ENCODE data around the gene CNOT10. TPM values are rescaled to one million over a fixed set of nuclear protein-coding genes. Genes with fewer than 3 reads are reported as not detected.

The CNOT10 gene
- total RNA-seq, 2 experiments from 2014 or later = 70.1 to 74.0 TPM

DNA sequence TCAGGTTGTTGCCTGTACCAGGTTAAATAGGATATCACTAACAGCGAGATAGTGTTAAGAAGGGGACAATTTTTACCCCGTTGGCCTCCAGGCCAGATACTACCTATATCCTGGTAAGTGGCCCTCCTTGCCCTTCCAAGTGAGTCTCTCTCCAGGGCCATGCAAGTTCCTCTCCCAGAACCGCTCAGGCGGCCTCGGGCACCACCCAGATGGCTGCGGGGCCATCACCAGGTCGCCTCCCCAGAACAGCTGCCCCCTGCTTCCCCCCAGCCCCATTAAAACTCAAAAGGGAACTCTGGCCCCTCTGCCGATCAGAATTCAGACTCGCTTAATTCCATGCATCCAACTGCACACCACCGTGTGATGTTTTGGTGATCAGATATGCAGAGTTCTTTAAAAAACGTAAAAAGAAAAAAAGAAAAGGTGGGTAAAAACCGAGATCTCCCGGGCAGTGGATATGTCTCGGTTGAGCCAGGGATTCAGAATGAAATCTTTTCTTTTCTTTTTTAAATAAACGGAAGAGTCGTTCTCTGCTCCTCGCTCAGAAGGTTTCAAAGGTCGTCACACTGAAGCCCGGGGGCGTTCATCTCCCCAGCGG is 131.0 kb downstream of the CNOT10 start:
- Mint-ChIP-seq H3K27me3 (peaks cover 66% of the 10 kb centered on the region), H3K4me1 (peaks cover 17% of the 10 kb centered on the region), H3K9me3 (no peaks in the 10 kb centered on the region), H3K4me3 (peak overlapping the region; percentile 71), H3K27ac (no peak overlapping the region), H3K36me3 (no peaks in the 10 kb centered on the region)
- DNase-seq = no peak

- no peaks in the 10 kb centered on the region for H3K36me3 Mint-ChIP-seq
Observed at GRCh38 chr3:32816439-32817256, 131.7 kb downstream of the CNOT10 start.

DNA sequence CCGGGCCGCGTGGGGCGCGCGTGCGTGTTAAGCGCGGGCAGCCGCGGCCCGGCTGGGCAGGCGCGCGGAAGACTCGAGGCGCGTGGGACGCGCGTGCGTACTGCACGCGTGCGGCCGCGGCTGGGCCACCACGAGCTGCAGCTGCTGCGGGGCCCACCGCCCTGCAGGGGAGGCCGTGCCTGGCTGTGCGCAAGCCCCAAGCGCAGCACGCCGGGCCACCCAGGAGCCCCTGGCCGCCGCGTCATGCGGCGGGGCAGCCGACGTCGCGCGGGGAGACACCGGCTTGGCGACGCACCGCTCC is 132.2 kb downstream of the CNOT10 start:
- Mint-ChIP-seq H3K4me3 (peak overlapping the region; percentile 71), H3K4me1 (peaks cover 17% of the 10 kb centered on the region), H3K27ac (no peak overlapping the region), H3K9me3 (no peaks in the 10 kb centered on the region), H3K27me3 (peaks cover 71% of the 10 kb centered on the region), H3K36me3 (no peaks in the 10 kb centered on the region)
- no peak for DNase-seq

More at GRCh38 chr3:32816439-32817256, 131.7 kb downstream of the CNOT10 start:
- Mint-ChIP-seq H3K4me3 (peak overlapping the region; percentile 71), H3K9me3 (no peaks in the 10 kb centered on the region), H3K27ac (no peak overlapping the region), H3K4me1 (peaks cover 17% of the 10 kb centered on the region), H3K27me3 (peaks cover 68% of the 10 kb centered on the region)
- peak; percentile 35 for DNase-seq

- Mint-ChIP-seq H3K4me3 (peak within 1 kb of the TSS; percentile 71), H3K27ac (no peak within 1 kb of the TSS), H3K36me3 (no peaks in the 10 kb centered on the region), H3K9me3 (no peaks in the 10 kb centered on the region), H3K27me3 (peaks cover 74% of the 10 kb centered on the region), H3K4me1 (peaks cover 17% of the 10 kb centered on the region)
- DNase-seq = no peak
Observed at GRCh38 chr3:32817558-32818228, 132.7 kb downstream of the CNOT10 start, which contains the start of gene TRIM71. Gene TRIM71 (plus strand): TSS chr3:32817997. CDS start chr3:32818081, 84 bp downstream.

DNA sequence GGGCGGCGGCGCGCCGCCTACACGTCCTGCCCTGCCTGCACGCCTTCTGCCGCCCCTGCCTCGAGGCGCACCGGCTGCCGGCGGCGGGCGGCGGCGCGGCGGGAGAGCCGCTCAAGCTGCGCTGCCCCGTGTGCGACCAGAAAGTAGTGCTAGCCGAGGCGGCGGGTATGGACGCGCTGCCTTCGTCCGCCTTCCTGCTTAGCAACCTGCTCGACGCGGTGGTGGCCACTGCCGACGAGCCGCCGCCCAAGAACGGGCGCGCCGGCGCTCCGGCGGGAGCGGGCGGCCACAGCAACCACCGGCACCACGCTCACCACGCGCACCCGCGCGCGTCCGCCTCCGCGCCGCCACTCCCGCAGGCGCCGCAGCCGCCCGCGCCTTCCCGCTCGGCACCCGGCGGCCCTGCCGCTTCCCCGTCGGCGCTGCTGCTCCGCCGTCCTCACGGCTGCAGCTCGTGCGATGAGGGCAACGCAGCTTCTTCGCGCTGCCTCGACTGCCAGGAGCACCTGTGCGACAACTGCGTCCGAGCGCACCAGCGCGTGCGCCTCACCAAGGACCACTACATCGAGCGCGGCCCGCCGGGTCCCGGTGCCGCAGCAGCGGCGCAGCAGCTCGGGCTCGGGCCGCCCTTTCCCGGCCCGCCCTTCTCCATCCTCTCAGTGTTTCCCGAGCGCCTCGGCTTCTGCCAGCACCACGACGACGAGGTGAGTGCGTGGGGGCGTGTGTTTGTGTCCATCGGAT is 133.4 kb downstream of the CNOT10 start:
- H3K27me3 Mint-ChIP-seq = peaks cover 77% of the 10 kb centered on the region
- DNase-seq = peak; percentile 26
- H3K4me1 Mint-ChIP-seq = peaks cover 17% of the 10 kb centered on the region
- no peaks in the 10 kb centered on the region for H3K36me3 Mint-ChIP-seq
- no peaks in the 10 kb centered on the region for H3K9me3 Mint-ChIP-seq
- peak overlapping the region; percentile 29 for H3K4me3 Mint-ChIP-seq
- H3K27ac Mint-ChIP-seq = no peak overlapping the region

DNA sequence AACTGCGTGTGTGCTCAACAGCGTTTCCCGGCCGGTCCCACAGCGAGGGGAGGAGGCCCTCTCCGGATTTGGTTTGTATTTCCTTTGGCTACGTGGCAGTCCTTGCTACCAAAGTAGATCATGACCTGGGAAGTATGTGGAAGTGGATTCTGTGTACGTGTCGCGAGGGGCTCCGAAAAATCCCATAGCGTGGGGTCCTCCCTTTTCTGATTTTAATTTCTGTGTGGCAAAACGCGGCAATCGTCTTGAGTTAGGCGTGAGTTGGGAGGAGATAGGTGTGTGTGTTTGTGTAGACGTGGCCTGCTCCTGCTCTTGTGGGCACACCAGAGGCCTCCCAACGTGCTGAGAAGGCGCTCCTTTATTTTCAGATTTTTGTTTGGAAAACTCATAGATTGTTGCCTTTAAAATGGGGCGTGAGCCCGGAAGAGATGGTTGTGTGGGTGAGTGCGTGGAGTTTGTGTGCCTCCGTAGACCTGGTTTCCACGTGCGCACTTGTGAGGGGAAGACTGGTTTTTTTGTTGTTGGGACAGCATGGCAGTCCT is 134.1 kb downstream of the CNOT10 start:
- Mint-ChIP-seq H3K27ac (no peak overlapping the region), H3K4me3 (peak overlapping the region; percentile 7), H3K9me3 (no peaks in the 10 kb centered on the region), H3K36me3 (no peaks in the 10 kb centered on the region), H3K27me3 (peaks cover 79% of the 10 kb centered on the region), H3K4me1 (peaks cover 17% of the 10 kb centered on the region)
- no peak for DNase-seq

DNA sequence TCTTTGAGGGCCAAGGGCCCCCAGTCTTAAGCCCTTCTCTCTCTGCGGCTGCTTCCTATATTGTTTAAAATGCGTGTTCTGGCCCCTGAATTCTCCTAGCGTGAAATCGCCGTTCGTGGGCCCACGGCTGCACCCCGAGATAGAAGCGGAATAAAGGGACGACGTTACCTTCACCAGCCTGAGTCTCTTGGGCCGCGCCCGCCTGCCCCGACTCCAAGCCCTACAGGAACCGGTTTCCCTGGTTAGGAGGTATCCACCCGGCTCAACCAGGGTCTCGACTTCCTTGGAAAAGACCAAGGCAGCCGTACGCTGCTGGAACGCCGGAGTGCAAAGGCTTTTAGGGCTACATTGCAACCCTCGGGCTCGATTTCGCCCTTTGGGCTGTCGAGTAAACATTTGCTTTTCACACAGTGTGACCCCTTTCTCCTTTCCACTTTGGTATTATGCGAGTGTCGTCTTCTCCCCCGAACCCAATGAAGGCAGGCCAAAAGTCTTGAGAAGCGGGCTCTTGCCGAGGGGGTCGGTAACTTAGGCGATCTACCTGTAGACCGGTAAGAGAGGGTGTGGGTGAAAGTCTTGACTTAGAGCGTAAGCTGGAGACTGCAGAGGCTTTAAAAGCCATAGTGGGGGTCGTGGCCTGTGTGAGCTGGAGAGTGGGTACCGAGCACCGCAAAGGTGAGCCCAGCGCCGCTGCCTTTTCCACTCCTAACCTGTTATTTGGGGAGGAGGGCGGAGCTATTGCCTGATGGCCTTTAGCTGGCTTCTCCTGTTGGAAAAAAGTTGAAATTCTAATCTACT is 134.8 kb downstream of the CNOT10 start:
- Mint-ChIP-seq H3K36me3 (no peaks in the 10 kb centered on the region), H3K4me1 (peaks cover 11% of the 10 kb centered on the region), H3K27ac (no peak overlapping the region), H3K4me3 (no peak overlapping the region), H3K9me3 (no peaks in the 10 kb centered on the region), H3K27me3 (peaks cover 76% of the 10 kb centered on the region)
- DNase-seq = no peak

GRCh38 chr3:32820430-32820829 is 135.4 kb downstream of the CNOT10 start:
- Mint-ChIP-seq H3K27ac (no peak overlapping the region), H3K4me1 (peaks cover 9% of the 10 kb centered on the region), H3K27me3 (peaks cover 73% of the 10 kb centered on the region), H3K9me3 (no peaks in the 10 kb centered on the region), H3K36me3 (no peaks in the 10 kb centered on the region), H3K4me3 (no peak overlapping the region)
- DNase-seq = no peak

- Mint-ChIP-seq H3K36me3 (no peaks in the 10 kb centered on the region), H3K9me3 (no peaks in the 10 kb centered on the region), H3K27me3 (peaks cover 66% of the 10 kb centered on the region), H3K27ac (no peak overlapping the region), H3K4me1 (peaks cover 4% of the 10 kb centered on the region), H3K4me3 (no peak overlapping the region)
- DNase-seq = no peak
Observed at GRCh38 chr3:32820971-32821685, 136.1 kb downstream of the CNOT10 start.

- Mint-ChIP-seq H3K4me3 (no peak overlapping the region), H3K9me3 (no peaks in the 10 kb centered on the region), H3K27ac (no peak overlapping the region), H3K36me3 (no peaks in the 10 kb centered on the region), H3K4me1 (peaks cover 3% of the 10 kb centered on the region), H3K27me3 (peaks cover 60% of the 10 kb centered on the region)
- no peak for DNase-seq
Observed at GRCh38 chr3:32821686-32822296, 136.8 kb downstream of the CNOT10 start.

DNA sequence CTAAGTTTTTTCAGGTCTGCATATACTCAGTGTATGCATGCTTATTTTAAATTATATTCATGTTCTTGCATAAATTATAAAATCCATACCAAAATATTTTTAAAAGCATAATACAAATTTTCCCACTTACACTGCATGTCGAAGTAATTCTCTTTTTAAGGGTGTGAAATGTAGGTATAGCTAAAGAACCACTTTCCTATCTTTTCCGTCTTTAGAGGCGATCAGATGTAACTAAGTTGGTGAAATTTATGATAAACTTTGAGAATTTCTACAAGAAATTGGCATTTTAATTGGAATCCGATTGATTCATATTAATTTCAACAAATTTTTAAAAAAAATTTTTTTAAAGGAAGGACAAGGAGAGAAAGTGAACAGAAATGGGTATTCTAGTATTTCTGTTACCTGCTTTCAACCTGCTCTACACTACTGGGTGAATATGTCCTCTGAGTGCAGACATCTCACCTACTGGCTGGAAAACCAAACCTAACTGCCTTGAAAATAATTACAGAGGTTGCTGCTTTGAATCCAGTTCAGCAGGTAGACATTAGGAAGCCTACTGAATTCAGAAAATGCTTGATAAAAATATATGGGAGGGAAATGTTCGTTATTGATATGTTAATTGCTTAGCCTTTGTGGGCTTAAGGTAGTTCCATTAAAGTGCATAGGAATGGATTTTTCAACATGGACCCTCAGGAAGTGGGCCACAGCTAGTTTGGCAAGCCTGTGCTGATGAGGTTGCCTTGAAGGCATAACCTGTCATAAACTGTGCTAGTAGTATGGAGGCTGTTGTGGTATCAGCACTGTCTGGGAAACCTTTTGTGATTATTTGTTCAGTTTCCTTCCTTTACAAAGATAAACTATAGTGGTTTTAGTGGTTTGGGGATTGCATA is 137.9 kb downstream of the CNOT10 start:
- no peak for DNase-seq
- H3K9me3 Mint-ChIP-seq = no peaks in the 10 kb centered on the region
- H3K27me3 Mint-ChIP-seq = peaks cover 58% of the 10 kb centered on the region
- H3K36me3 Mint-ChIP-seq = no peaks in the 10 kb centered on the region
- H3K27ac Mint-ChIP-seq = no peak overlapping the region
- no peak overlapping the region for H3K4me3 Mint-ChIP-seq
- peaks cover 1% of the 10 kb centered on the region for H3K4me1 Mint-ChIP-seq
